ENCODE measurements around the gene TMEM135.
A peak's percentile ranks its signal among the peaks of the same experiment; 100 is the strongest.
"Not testable (repeated sequence)": the region's sequence is repeated elsewhere in the genome, so short reads cannot be mapped to it uniquely, and the experiment has no call there.

Gene TMEM135

GRCh38 chr11:86993031-86993430, 44.7 kb upstream of the TMEM135 start:
- DNase-seq, result no peak
- no peak overlapping the region for H3K4me3 Mint-ChIP-seq
- no peak overlapping the region for H3K27ac Mint-ChIP-seq
- no peaks in the 10 kb centered on the region for H3K9me3 Mint-ChIP-seq
- no peak for TF ChIP-seq CTCF (IDR thresholded peaks at IDR 0.05)
- no peaks in the 10 kb centered on the region for H3K36me3 Mint-ChIP-seq (ENCODE audit: low read depth)
- peaks cover 4% of the 10 kb centered on the region for H3K27me3 Mint-ChIP-seq (ENCODE audit: low read depth, poor library complexity)
- H3K4me1 Mint-ChIP-seq, result peaks cover 25% of the 10 kb centered on the region

- peaks cover 16% of the 10 kb centered on the region for H3K4me1 Mint-ChIP-seq
- no peaks in the 10 kb centered on the region for H3K9me3 Mint-ChIP-seq
- no peak for TF ChIP-seq CTCF (IDR thresholded peaks at IDR 0.05)
- no peak for DNase-seq
- no peak overlapping the region for H3K27ac Mint-ChIP-seq
- no peaks in the 10 kb centered on the region for H3K36me3 Mint-ChIP-seq (ENCODE audit: low read depth)
- peaks cover 4% of the 10 kb centered on the region for H3K27me3 Mint-ChIP-seq (ENCODE audit: low read depth, poor library complexity)
- H3K4me3 Mint-ChIP-seq, result no peak overlapping the region
These were observed 40.7 kb upstream of the TMEM135 start for GRCh38 chr11:86996953-86997570.

GRCh38 chr11:86999388-86999787, 38.3 kb upstream of the TMEM135 start:
- peaks cover 16% of the 10 kb centered on the region for H3K4me1 Mint-ChIP-seq
- no peak overlapping the region for H3K4me3 Mint-ChIP-seq
- TF ChIP-seq CTCF (IDR thresholded peaks at IDR 0.05), result no peak
- H3K9me3 Mint-ChIP-seq, result no peaks in the 10 kb centered on the region
- no peaks in the 10 kb centered on the region for H3K27me3 Mint-ChIP-seq (ENCODE audit: low read depth, poor library complexity)
- no peak for DNase-seq
- H3K27ac Mint-ChIP-seq, result no peak overlapping the region
- no peaks in the 10 kb centered on the region for H3K36me3 Mint-ChIP-seq (ENCODE audit: low read depth)

- no peak for DNase-seq
- H3K27ac Mint-ChIP-seq, result peak overlapping the region; percentile 15
- H3K27me3 Mint-ChIP-seq (ENCODE audit: low read depth, poor library complexity), result no peaks in the 10 kb centered on the region
- peaks cover 16% of the 10 kb centered on the region for H3K4me1 Mint-ChIP-seq
- TF ChIP-seq CTCF (IDR thresholded peaks at IDR 0.05), result no peak
- no peaks in the 10 kb centered on the region for H3K9me3 Mint-ChIP-seq
- H3K36me3 Mint-ChIP-seq (ENCODE audit: low read depth), result no peaks in the 10 kb centered on the region
- no peak overlapping the region for H3K4me3 Mint-ChIP-seq
These were observed 37.6 kb upstream of the TMEM135 start for GRCh38 chr11:86999859-87000753.

GRCh38 chr11:87002918-87003317, 34.8 kb upstream of the TMEM135 start:
- Mint-ChIP-seq H3K9me3 (no peaks in the 10 kb centered on the region), H3K27ac (no peak overlapping the region), H3K4me1 (peaks cover 16% of the 10 kb centered on the region), H3K4me3 (no peak overlapping the region), H3K27me3 (ENCODE audit: low read depth, poor library complexity) (no peaks in the 10 kb centered on the region), H3K36me3 (ENCODE audit: low read depth) (no peaks in the 10 kb centered on the region)
- no peak for TF ChIP-seq CTCF (IDR thresholded peaks at IDR 0.05)
- DNase-seq, result no peak

GRCh38 chr11:87004281-87004680, 33.5 kb upstream of the TMEM135 start:
- not testable (repeated sequence) for H3K27me3 Mint-ChIP-seq (ENCODE audit: low read depth, poor library complexity); H3K4me3 Mint-ChIP-seq; DNase-seq; H3K9me3 Mint-ChIP-seq; H3K36me3 Mint-ChIP-seq (ENCODE audit: low read depth); H3K27ac Mint-ChIP-seq
- H3K4me1 Mint-ChIP-seq, result peaks cover 13% of the 10 kb centered on the region
